DND-41 (cell line): ENCODE results near the gene VEGFC.

Experiments used
- ATAC-seq: fragments of 200-7000 bp; cut with Tn5 transposase; 3 replicates; pipeline ENCODE4 v1.9.1; 2021; ENCODE audit warnings: low read depth; ENCODE audit not compliant: insufficient read depth
- DNase-seq: peaks from one replicate; pipeline ENCODE4 v3.0.0-alpha.2; 2020
- H2AFZ ChIP-seq: 2 replicates; pipeline ENCODE4 v1.6.0; 2012; ENCODE audit warnings: low read depth, low read length
- H3K27ac ChIP-seq: 2 replicates; pipeline ENCODE4 v1.5.1; 2012; ENCODE audit warnings: low read length, inconsistent platforms
- H3K27me3 ChIP-seq: fragments of 200-600 bp; sonication (generic); 2 replicates; pipeline ENCODE4 v1.6.0; 2012; ENCODE audit warnings: low read length, mild to moderate bottlenecking, inconsistent platforms; ENCODE audit not compliant: insufficient read depth, poor library complexity
- H3K36me3 ChIP-seq: 2 replicates; pipeline ENCODE4 v1.5.1; 2012; ENCODE audit warnings: low read length, inconsistent platforms; ENCODE audit not compliant: insufficient read depth
- H3K4me1 ChIP-seq: 2 replicates; pipeline ENCODE4 v1.5.1; 2012; ENCODE audit warnings: mild to moderate bottlenecking, low read length; ENCODE audit not compliant: insufficient read depth
- H3K4me2 ChIP-seq: 2 replicates; pipeline ENCODE4 v1.6.0; 2012; ENCODE audit warnings: mild to moderate bottlenecking, moderate library complexity, low read length, inconsistent platforms; ENCODE audit not compliant: insufficient read depth
- H3K4me3 ChIP-seq, 2 experiments: fragments of 200-600 bp in 1 of 2; shearing (Covaris generic) in 1 of 2; 2 replicates each; pipeline ENCODE4 v1.5.1; 2012 to 2016; ENCODE audit warnings: inconsistent platforms in 2 of 2, low read length in 2 of 2, mild to moderate bottlenecking in 2 of 2, low read depth in 1 of 2, moderate library complexity in 1 of 2
- H3K79me2 ChIP-seq: 2 replicates; pipeline ENCODE4 v1.6.0; 2012; ENCODE audit warnings: low read length, inconsistent platforms; ENCODE audit not compliant: insufficient read depth
- H3K9ac ChIP-seq: 2 replicates; pipeline ENCODE4 v1.6.0; 2012; ENCODE audit warnings: low read depth, mild to moderate bottlenecking, inconsistent platforms, low read length, moderate library complexity
- H3K9me3 ChIP-seq: 2 replicates; pipeline ENCODE4 v1.5.1; 2012; ENCODE audit warnings: low read length, moderate library complexity, mild to moderate bottlenecking, inconsistent platforms; ENCODE audit not compliant: insufficient read depth, severe bottlenecking
- H4K20me1 ChIP-seq: 2 replicates; pipeline ENCODE4 v1.6.0; 2012; ENCODE audit warnings: low read length; ENCODE audit not compliant: insufficient read depth
- EZH2 ChIP-seq: IDR thresholded peaks from 3 replicates; pipeline ENCODE4 v1.6.1; 2012; ENCODE audit warnings: borderline replicate concordance, low read depth, mild to moderate bottlenecking, moderate library complexity, low read length, inconsistent platforms; ENCODE audit not compliant: severe bottlenecking

Gene VEGFC

DNA sequence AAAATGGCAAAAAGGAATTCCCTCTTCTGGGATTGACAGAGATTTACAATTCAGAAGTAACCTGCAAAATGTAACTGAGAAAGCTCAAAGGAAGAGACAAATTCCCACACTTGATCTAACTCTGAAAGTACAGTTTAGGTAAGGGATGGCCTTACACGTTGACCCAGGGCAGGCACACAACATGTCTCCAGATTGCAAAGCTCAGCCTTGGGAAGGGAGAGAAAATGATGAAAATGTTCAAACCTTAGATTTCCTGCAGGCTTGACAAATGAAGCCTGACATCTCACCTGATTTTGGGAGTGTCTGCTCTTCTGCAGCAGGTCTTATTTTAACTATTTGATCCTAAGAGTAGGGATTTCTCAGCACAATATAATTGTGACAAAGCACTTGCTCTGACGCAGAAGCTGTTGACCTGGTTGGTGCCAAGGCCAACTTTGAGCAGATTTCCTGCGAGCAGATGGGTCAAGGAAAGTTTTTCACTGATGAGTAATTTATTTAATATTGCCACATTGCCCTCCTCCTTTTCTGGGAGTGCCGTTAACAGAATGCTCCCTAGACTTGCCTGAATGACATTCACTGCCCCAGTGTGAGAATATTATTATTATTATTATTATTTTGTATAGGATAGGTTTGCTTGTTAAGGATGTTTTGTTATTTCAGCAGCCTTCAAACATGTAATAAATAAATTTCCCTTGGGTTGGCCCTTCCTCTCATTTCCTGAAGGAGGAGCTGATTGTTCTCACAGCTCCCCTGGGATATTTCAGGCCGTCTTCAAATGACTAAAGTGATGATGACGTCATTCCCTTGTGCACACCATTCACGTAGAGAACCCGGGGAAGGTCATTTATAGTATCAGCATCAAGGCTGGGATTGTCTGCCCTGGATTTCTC, 157.1 kb downstream of the VEGFC start:
- no peak for TF ChIP-seq EZH2
- Histone ChIP-seq H3K9ac (no peak overlapping the region), H3K9me3 (no peaks in the 10 kb centered on the region), H2AFZ (no peak overlapping the region), H3K79me2 (no peaks in the 10 kb centered on the region), H3K27ac (no peak overlapping the region), H3K4me1 (no peaks in the 10 kb centered on the region), H3K4me2 (no peak overlapping the region), H3K4me3 (no peak overlapping the region), H3K36me3 (no peaks in the 10 kb centered on the region), H3K27me3 (peaks cover 18% of the 10 kb centered on the region), H4K20me1 (no peaks in the 10 kb centered on the region)
- ATAC-seq (no peak), DNase-seq (no peak)
